HTERT RPE-1 (cell line): ENCODE results near the gene SOAT1.
"Not testable (repeated sequence)": the region's sequence is repeated elsewhere in the genome, so short reads cannot be mapped to it uniquely, and the experiment has no call there.

ENCODE experiments used
- in situ Hi-C: fragments of 300-500 bp; cut with MboI; formaldehyde crosslinking; loops from 4 replicates; pipeline ENCODE4 v1.14.3; 2020; ENCODE audit warnings: low sequenced_read_pairs

Gene SOAT1

GRCh38 chr1:179293340-179294327 lies at the start of gene SOAT1:
SOAT1 (plus strand) TSS chr1:179293797; CDS start chr1:179302685, 8,888 bp downstream.
- in situ Hi-C loops = no loop called here

DNA sequence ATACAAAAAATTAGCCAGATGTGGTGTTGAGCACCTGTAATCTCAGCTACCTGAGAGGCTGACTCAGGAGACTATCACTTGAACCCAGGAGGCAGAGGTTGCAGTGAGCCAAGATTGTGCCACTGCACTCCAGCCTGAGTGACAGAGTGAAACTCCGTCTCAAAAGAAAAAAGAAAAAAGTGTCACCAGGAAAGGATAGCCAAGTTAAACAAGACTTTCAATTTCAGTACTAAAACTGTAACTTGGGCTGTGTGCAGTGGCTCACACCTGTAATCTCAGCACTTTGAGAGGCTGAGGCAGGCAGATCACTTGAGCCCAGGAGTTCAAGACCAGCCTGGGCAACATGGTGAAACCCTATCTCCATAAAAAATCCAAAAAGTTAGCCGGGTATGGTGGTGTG lies 48.2 kb upstream of the SOAT1 start:
- in situ Hi-C loops = not testable (repeated sequence)

GRCh38 chr1:179247923-179248322 lies 45.7 kb upstream of the SOAT1 start:
- in situ Hi-C loops = no loop called here

- in situ Hi-C loops = no loop called here
Observed at GRCh38 chr1:179251675-179252074, 41.9 kb upstream of the SOAT1 start.

DNA sequence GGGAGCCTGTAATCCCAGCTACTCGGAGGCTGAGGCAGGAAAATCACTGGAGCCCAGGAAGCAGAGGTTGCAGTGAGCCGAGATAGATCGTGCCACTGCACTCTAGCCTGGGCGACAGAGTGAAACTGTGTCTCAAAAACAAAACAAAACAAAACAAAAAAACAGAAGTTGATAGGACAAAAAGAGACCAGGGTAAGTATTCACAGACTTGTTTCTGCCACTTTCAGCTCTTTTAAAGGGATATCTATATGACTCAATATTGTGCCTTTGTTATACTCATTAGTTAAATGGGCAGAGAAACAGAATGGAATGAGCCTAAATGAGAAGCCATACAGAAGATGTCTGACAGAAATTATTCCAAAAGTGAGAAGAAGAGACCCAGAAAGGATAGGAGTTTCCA lies 41.0 kb upstream of the SOAT1 start:
- in situ Hi-C loops = no loop called here

GRCh38 chr1:179253286-179253972 lies 40.2 kb upstream of the SOAT1 start:
- in situ Hi-C loops = no loop called here

DNA sequence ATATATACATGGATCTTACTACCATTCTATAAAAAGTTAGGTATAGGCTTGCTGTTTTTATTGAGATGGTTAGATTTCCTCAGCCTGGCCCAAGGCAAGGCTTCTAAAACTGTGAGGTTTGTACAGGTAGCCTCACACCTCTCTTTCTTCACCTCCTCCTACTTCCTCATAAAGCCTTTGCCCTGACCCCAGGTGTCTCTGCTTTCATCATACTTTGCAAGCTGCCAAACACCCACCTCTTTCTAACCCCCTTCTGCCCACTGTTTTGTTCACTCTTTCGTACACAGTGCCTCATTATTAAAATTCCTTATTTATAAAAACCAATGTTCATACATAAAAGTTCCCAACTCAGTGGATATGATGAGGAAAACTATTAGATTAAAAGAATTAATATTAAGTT lies 31.4 kb upstream of the SOAT1 start:
- in situ Hi-C loops = no loop called here

GRCh38 chr1:179263121-179263520 lies 30.5 kb upstream of the SOAT1 start:
- in situ Hi-C loops = no loop called here

GRCh38 chr1:179264507-179264906 lies 29.1 kb upstream of the SOAT1 start:
- in situ Hi-C loops = no loop called here

DNA sequence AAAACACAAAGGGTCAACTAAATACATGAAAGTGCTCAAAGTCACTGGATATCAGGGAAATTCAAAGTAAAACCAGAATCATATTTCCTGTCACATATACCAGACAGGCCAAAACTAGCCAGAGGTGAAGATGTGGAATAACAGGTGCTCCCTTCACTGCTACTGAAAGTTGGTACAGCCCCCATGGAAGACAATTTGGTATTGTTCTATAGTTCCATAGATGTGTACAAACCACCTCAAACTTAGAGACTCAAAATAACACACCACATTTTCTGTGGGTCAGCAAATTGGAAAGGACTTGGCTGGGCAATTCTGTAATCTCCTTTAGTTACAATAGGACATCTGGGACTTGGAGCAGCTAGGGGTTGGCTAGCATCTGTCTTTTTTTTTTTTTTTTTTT lies 24.5 kb upstream of the SOAT1 start:
- in situ Hi-C loops = no loop called here

GRCh38 chr1:179274424-179274823 lies 19.2 kb upstream of the SOAT1 start:
- in situ Hi-C loops = not testable (repeated sequence)

DNA sequence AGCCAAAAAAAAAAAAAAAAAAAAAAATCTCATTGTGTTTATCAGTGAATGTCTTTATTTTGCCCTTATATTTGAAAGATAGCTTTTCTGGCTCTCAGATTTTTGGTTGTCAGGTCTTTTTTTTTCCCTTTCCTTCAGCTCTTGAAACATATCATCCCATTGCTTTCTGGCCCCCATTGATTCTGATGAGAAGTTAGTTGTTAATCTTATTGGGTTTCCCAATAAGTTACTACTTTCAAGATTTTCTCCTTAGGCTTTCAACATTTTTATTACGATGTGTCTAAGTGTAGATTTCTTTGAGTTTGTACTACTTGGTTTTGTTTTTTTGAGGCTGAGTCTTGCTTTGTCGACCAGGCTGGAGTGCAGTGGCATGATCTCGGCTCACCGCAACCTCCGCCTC lies 14.7 kb upstream of the SOAT1 start:
- in situ Hi-C loops = no loop called here

DNA sequence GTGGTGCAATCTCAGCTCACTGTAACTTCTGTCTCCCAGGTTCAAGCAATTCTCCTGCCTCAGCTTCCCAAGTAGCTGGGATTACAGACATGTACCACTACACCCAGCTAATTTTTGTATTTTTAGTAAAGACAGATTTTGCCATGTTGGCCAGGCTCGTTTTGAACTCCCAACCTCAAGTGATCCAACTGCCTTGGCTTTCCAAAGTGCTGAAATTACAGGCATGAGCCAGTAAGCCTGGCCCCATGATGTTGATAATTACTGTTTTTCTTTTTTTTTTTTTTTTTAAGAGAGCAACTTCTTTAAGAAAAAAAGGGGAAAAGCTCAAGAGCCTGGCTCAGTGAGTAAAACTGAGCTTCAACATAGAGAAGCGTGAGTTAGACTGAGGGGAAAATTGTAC lies 9.6 kb upstream of the SOAT1 start:
- in situ Hi-C loops = no loop called here

- in situ Hi-C loops = no loop called here
Observed at GRCh38 chr1:179287946-179288345, 5.7 kb upstream of the SOAT1 start.

DNA sequence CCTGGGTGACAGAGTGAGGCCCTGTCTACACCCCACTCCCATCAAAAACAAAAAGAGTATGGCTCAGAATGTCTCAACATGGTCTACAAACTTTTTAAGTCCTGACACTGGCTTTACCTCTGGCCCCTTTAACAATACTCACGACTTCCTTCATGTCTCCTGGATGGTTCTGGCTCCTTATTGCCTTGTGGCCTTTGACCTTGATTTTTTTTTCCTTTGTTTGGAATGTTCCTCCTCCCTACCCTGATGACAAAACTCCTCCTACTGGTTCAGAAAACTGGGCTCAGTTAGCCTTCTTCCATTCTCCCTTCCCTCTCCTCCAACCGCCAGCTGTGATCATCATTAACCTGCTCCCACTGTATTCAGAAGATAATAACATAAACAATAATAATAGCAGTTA lies 4.6 kb upstream of the SOAT1 start:
- in situ Hi-C loops = no loop called here

DNA sequence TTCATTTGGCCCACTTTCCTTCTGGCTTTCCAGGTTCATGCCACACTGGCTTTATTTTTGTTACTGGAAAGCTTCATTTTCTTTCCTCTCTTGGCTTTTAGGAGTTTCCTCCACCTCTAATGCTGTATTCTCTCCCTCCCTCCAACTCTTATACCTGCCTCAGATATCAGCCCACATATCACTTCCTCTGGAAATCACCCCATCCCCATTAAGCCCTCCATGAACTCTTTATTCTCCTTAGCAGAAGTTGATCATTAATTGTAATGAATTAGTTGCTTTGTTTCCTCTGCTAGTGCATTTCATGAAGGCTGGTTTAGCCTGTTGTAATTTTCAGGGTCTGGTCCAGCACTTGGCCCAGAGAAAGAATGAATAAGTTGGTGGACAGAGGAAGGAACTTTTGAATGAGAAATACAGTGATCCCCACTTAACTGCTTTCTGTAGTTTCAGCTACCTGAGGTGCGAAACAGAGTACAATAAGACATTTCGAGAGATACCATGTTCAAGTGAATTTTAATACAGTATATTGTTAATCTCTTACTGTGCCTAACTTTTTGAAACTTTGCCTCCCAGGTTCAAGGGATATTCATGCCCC lies 1.7 kb downstream of the SOAT1 start:
- in situ Hi-C loops = no loop called here

DNA sequence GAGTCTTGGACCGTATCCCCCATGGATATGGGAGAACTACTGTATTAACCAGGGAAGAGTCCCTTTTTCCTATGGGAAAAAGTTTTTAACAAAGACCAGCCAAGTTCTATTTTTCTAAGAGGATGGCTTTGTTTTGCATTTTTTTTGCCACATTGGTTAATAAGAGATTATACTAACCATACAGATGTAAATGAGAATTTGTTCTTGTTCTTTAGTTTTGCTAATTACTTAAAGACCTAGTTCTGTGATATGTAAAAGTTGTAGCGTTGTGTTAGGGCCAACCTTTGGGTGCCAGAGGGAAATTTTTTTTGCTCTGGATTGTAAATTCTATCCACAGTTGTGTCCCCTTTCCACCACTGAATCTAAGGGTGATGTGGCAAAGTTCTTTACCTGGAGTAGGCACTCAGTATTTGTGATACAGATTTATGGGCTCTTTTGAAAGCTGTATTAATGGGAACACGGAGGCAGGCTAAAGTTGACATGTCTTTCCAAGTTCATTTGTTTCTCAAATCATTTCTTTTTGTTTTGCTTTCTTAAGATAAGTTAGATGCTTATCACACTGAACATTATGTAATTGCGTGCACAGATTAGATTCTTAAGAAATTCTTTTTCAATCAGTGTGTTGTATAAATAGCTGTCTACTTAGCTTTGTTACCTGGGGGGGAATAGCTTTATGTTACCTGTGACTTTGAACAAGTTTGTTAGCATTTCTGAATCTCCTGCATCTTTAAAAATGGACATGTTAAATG lies 2.9 kb downstream of the SOAT1 start:
- in situ Hi-C loops = no loop called here

- in situ Hi-C loops = no loop called here
Observed at GRCh38 chr1:179297105-179297378, 3.4 kb downstream of the SOAT1 start.

DNA sequence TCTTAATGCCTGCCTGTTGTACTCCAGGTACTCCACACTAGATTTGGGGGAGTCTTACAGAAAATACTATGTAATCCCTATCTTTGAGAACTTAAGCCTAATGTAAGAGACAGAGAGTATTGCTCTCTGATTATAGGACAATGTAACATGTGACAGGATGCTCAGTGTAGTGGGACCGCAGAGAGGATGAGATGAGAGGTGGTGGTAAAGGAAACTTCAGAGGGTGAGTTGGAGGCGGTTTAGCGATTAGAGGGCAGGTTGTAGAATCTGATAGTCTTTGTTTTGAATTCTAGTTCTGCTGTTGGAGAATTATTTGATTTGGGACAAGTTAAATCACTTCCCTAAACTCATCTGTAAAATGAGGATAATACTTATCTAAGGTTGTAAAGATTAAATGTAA lies 5.4 kb downstream of the SOAT1 start:
- in situ Hi-C loops = no loop called here

GRCh38 chr1:179300112-179300511 lies 6.5 kb downstream of the SOAT1 start:
- in situ Hi-C loops = no loop called here

GRCh38 chr1:179302070-179302469 lies 8.5 kb downstream of the SOAT1 start:
- in situ Hi-C loops = no loop called here
